ENCODE measurements around the gene SPATS2.

DNA sequence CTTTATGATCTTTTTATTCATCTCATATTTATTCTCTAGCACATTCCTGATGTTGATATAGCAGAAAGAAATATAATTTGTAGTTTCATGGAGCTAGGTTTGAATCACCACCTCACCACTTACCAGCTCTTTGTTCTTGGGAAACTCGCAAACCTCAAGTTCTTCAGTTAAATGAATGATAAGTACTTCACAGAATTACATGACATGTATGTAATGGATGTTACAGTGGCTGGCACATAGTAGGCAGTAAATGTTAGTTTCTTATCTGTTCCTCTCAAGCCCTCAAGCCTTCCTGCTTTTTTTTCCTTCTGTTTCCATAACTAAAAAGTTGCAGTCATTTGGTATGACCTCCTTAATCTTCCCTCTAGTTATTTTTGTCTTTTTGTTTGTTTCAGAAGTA lies 54.9 kb downstream of the SPATS2 start:
- TF ChIP-seq EZH2 (IDR thresholded peaks at IDR 0.05): no peak
- TF ChIP-seq POLR2AphosphoS5 (IDR thresholded peaks at IDR 0.05; ENCODE audit: borderline replicate concordance, low read depth, low read length): no peak
- no peak for TF ChIP-seq FOXP2 (optimal IDR thresholded peaks at IDR 0.05; ENCODE audit: control extremely low read depth, extremely low read length, insufficient read depth)

Measured in SK-N-MC (cell line).